CD4-positive, alpha-beta T cell treated with Interleukin-10 for 1 hour (primary cell): ENCODE data around the gene BCL2.
A peak's percentile ranks its signal among the peaks of the same experiment; 100 is the strongest.
"Not testable (repeated sequence)": the region's sequence is repeated elsewhere in the genome, so short reads cannot be mapped to it uniquely, and the experiment has no call there.

Source experiments
- DNase-seq: peaks from one replicate; pipeline ENCODE4 v3.0.0-alpha.2; 2020

The BCL2 gene

GRCh38 chr18:63319383-63320122 is at the start of gene BCL2:
BCL2 (minus strand) TSS chr18:63319769.
- DNase-seq, result no peak

- DNase-seq, result no peak
Measured at GRCh38 chr18:63368611-63369010, 49.0 kb upstream of the BCL2 start.

DNA sequence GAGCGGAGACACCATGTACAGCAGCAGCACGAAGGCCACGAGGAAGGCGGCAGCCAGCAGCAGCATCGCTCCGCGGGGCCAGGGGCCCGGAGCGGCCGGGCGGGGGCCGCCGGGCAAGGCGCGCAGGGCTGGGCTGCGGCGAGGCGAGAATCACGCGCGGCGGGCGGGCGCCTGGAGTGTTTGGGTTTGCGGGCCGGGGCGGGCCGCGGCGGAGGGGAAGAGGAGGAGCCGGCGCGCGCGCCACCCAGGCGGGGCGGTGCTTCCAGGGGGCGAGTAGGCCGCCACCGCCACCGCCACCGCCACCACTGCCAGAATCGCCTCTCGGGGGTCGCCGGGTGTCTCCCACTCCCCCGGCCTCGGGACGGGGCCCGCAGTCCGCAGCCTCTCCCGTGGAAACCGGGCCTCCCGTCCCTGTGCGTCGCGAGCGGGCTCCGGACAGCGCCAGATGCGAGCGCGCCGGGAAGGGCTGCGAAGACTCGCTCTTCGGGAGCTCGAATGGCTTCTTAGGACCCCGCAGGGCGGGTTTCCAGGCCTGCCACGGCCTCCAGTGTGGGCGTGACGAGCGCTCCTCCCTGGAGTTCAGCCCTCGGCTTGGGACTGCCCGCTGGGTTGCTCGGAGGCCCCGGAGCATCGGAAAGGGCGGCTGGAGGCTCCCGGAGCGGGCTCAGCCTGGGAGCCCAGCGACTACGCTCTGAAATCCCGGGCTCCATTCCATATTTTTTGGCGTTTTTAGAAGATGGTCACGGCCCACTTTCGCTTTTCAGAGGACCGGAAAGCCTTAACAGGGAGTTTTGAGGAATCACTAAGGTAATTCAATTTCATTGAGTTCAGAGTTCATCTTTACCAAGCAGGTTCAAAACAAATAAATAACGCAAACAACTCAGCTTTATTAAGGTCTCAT is 47.7 kb upstream of the BCL2 start, which contains the start of gene KDSR:
Gene KDSR, minus strand, starts transcription at position 154 of the 901 bp plus-strand sequence. Its CDS starts 88 bp downstream, at position 66.
- peak; percentile 82 for DNase-seq

- DNase-seq, result peak; percentile 73
Measured at GRCh38 chr18:63366213-63367052, 46.9 kb upstream of the BCL2 start.

- DNase-seq, result no peak
Measured at GRCh38 chr18:63365876-63366212, 46.3 kb upstream of the BCL2 start.

DNA sequence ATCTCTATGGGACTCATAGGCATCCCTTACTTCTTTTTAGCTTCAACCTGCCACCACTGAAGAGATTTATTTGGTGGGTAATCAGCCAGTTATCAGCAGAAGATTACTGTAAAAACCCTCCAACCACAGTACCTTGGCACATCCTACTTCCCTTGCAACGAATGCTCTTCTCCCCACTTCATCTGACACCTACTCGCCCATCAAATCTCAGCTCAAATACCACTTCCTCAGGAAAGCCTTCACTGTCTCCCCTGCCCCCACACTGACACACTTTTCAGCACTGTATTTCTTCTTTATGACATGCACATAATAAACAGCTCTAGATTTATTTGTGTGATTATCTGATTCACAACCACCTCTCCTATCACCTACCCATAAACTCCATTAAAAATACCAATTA is 44.4 kb upstream of the BCL2 start:
- DNase-seq, result peak; percentile 68

GRCh38 chr18:63363420-63363819 is 43.9 kb upstream of the BCL2 start:
- not testable (repeated sequence) for DNase-seq

DNA sequence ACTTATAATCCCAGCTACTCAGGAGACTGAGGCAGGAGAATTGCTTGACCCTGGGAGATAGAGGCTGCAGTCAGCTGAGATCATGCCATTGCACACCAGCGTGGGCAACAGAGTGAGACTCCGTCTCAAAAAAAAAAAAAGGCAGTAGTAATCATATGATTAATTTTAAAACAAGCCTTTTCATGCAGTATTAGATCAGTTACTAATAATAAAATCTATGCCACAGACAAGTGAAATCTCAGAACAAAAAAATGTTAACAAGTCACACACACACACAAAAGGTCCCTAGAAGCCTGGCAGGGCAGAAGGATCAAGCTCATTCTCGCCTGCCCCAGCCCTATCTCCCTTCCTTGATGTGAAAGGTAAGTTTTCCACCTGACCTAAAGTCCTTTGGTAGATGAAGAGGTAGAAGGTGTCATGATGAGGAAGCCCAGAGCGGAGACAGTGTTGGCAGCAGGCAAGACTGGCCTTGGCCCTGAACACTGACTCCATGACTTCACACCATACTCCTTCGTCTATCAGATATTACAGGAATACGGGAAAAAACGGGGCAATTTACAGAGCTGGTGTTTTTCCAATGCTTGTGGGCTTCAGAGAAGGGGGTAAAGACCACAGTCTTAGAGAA is 36.8 kb upstream of the BCL2 start:
- DNase-seq, result no peak

DNA sequence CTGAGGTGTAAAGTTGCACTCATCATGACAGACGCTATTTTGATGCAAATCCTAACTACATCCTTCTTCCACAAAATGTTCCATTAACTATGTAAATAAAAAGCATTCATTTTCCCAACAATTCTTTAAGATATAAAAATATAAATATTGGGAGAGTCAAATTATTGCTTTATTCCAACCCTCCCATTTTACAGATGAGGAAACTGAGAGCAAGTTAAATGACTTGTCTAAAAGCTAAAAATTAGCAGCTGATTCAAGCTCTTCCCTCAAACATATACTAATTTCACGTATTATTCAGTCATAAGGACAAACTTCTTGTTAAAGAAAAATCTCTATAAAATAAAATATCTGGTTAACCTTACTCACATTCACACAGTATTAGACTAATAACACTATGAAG is 30.7 kb upstream of the BCL2 start:
- DNase-seq, result no peak

DNA sequence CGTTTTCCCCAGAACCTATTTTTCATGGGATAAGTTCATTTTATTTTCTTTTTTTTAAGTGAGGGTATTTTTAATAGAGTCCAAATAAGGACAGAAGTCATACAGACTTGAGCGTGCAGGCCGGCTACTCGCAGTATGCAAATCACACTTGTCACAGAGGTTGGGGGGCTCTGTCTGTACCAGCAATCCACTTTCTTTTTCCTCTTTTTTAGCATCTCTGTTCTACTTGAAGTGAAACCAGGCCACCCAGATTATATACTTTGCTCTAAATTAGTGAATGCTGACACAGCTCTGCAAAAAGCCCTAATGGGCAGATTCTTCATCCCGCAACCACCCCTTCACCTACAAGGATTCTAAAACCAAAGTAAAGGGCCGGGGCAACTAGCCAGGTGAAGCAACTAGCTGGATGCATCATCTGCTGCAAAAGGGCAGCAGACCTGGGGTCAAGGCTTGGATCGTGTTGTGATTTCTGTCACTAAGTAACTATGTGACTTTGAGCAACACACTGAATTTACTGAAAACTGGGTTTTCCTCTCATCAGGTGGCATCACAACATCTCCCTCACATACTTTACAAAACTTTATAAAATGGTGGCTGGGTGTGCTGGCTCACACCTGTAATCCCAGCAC is 29.1 kb upstream of the BCL2 start:
- DNase-seq, result no peak

- DNase-seq, result no peak
Measured at GRCh38 chr18:63346480-63347183, 27.1 kb upstream of the BCL2 start.

DNA sequence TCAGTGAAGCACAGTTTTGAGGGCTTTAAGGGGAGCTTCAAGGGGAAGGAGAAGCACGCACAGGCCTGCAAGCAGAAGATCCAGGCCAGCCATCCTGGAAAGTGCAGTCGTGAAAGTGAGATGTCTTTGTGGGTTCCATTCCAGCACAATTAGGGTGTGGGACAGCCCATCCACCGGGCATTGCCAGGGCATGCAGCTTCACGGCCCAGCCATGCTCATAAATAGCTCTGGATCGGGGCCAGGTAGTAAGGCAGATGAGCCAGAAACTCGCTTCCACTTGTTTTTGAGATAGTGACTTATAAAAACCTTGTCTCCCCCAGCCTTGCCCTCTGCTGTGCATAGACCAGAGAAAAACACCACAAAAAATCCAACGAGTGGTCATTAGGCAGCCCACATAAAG is 26.5 kb upstream of the BCL2 start:
- DNase-seq, result no peak

DNA sequence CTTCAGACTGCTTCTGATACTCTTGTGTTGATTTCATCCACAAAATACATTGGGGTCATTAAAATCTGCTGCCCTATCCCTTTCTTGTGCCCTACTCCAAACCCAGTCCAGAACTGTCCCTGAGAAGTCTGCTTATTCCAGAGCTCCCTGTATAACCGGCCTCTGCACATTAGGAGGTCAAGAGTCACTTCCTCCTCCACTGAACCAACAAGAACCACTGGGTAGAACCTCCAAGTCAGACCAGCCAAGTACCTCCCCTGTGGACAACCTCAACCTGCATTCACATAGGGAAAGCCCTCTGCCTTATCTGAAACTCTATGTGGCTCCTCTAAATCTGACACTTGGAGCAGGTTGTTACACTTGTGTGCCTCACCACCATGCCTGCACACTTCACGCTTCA is 25.3 kb upstream of the BCL2 start:
- DNase-seq, result no peak

DNA sequence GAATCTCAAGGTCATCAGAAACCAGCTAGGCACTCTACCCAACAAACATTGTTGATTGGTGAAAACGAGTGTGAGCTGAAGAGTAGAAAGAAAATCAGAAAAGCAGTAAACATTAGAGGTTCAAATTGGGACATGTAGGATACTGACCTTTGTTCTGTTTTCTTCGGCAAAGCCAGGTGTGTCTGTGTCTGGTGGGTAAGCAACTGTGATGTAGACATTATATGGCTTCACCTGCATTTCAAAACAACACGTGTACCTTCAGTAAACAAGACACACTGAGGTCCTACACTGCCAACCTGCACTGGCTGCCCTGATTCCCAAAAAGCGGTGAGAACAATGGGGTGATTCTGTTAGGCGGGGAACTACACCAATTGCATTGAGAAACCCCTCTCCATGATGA is 24.7 kb upstream of the BCL2 start:
- DNase-seq, result no peak

GRCh38 chr18:63342206-63342605 is 22.6 kb upstream of the BCL2 start:
- peak; percentile 43 for DNase-seq

- peak; percentile 66 for DNase-seq
Measured at GRCh38 chr18:63339920-63340484, 20.4 kb upstream of the BCL2 start.

DNA sequence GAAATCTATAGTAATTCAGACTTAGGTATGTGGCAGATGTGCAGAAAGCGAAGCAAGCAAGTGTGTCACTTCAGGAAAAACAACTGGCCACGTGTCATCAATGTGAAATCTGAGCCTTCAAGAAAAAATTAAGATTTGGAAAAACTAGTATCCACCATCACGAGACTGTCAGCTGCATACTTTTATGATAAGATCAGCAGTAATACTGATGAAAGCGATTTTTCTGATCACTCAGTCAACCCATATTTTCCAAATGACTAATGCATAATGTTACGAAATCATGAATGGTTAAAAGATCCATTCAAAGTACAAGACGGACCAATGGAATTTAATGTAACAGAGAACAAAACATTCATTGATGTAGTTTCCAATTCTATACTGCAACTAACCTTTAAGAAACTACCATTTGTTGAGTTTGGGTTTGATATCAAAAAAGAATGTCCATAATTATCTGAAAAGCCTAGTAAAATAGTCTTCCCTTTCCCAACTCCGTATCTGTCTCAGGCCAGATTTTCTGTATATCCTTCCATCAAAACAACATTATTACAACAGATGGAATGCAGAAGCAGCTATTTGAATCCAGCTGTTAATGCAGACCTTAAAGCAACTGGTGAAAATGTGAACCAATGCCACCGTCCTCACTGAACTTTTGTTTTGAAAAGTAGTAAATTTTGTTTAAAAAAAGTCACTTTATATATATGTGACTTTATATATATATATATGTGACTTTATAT is 17.0 kb upstream of the BCL2 start:
- DNase-seq, result no peak

GRCh38 chr18:63331105-63331504 is 11.5 kb upstream of the BCL2 start:
- no peak for DNase-seq

- DNase-seq, result no peak
Measured at GRCh38 chr18:63329431-63330145, 10.0 kb upstream of the BCL2 start.

GRCh38 chr18:63326011-63326410 is 6.4 kb upstream of the BCL2 start:
- no peak for DNase-seq
